HG03097 (cell line): ENCODE data around the gene B4GALT5.
A peak's percentile ranks its signal among the peaks of the same experiment; 100 is the strongest.
"Not testable (repeated sequence)": the region's sequence is repeated elsewhere in the genome, so short reads cannot be mapped to it uniquely, and the experiment has no call there.

ENCODE experiments used
- ATAC-seq: cut with Tn5 transposase; IDR thresholded peaks from one replicate; pipeline ENCODE4 v1.9.1; 2021; ENCODE audit not compliant: unreplicated experiment, low FRiP score

B4GALT5 gene

GRCh38 chr20:49739042-49739441 lies 25.4 kb upstream of the B4GALT5 start:
- no peak for ATAC-seq

- ATAC-seq, result no peak
These were observed 23.6 kb upstream of the B4GALT5 start for GRCh38 chr20:49737260-49737659.

- ATAC-seq, result no peak
These were observed 16.1 kb upstream of the B4GALT5 start for GRCh38 chr20:49729780-49730179.

- ATAC-seq, result no peak
These were observed 14.5 kb upstream of the B4GALT5 start for GRCh38 chr20:49727894-49728885.

- no peak for ATAC-seq
These were observed 13.8 kb upstream of the B4GALT5 start for GRCh38 chr20:49727478-49727877.

GRCh38 chr20:49725694-49726093 lies 12.0 kb upstream of the B4GALT5 start:
- no peak for ATAC-seq

GRCh38 chr20:49725224-49725606 lies 11.5 kb upstream of the B4GALT5 start:
- not testable (repeated sequence) for ATAC-seq

GRCh38 chr20:49724408-49725223 lies 10.9 kb upstream of the B4GALT5 start:
- no peak for ATAC-seq

GRCh38 chr20:49723758-49724157 lies 10.1 kb upstream of the B4GALT5 start:
- not testable (repeated sequence) for ATAC-seq

GRCh38 chr20:49721326-49721725 lies 7.6 kb upstream of the B4GALT5 start:
- not testable (repeated sequence) for ATAC-seq

- no peak for ATAC-seq
These were observed 1.8 kb upstream of the B4GALT5 start for GRCh38 chr20:49715466-49715865.

- ATAC-seq, result peak; percentile 49
These were observed 504 bp downstream of the B4GALT5 start for GRCh38 chr20:49712996-49713752.

GRCh38 chr20:49712646-49712995 lies 1.1 kb downstream of the B4GALT5 start:
- no peak for ATAC-seq

- no peak for ATAC-seq
These were observed 1.6 kb downstream of the B4GALT5 start for GRCh38 chr20:49712118-49712517.

GRCh38 chr20:49711667-49711987 lies 2.1 kb downstream of the B4GALT5 start:
- no peak for ATAC-seq

- ATAC-seq, result no peak
These were observed 2.6 kb downstream of the B4GALT5 start for GRCh38 chr20:49710971-49711666.

- ATAC-seq, result no peak
These were observed 6.6 kb downstream of the B4GALT5 start for GRCh38 chr20:49707118-49707517.

- no peak for ATAC-seq
These were observed 7.0 kb downstream of the B4GALT5 start for GRCh38 chr20:49706630-49707091.

- not testable (repeated sequence) for ATAC-seq
These were observed 7.8 kb downstream of the B4GALT5 start for GRCh38 chr20:49705893-49706292.

GRCh38 chr20:49705358-49705757 lies 8.3 kb downstream of the B4GALT5 start:
- no peak for ATAC-seq
